GM12878 (cell line): ENCODE data around the gene ZMAT3. TPM values are rescaled to one million over a fixed set of nuclear protein-coding genes. Genes with fewer than 3 reads are reported as not detected.

Experiments used
- BACH1 ChIP-seq: fragments of 450-650 bp; IDR thresholded peaks from 2 replicates; pipeline ENCODE4 v1.6.1; 2017; ENCODE audit warnings: mild to moderate bottlenecking, borderline replicate concordance
- NR2C1 ChIP-seq: fragments of 450-650 bp; IDR thresholded peaks from 2 replicates; pipeline ENCODE4 v1.6.1; 2017; ENCODE audit warnings: antibody characterized with exemption, mild to moderate bottlenecking, moderate library complexity
- RELA ChIP-seq: fragments of 450-650 bp; IDR thresholded peaks from 2 replicates; pipeline ENCODE4 v1.8.0; 2014; ENCODE audit warnings: borderline replicate concordance; ENCODE audit not compliant: partially characterized antibody
- SREBF1 ChIP-seq: IDR thresholded peaks from 2 replicates; pipeline ENCODE4 v1.6.1; 2012; ENCODE audit warnings: mild to moderate bottlenecking, low read length
- ZBED1 ChIP-seq: IDR thresholded peaks from 2 replicates; pipeline ENCODE4 v1.6.1; 2016; ENCODE audit warnings: borderline replicate concordance
- ZNF274 ChIP-seq: IDR thresholded peaks from one replicate; pipeline ENCODE4 v1.8.0; 2011; ENCODE audit not compliant: insufficient read length, insufficient read depth
- polyA plus RNA-seq, 11 experiments: library from polyadenylated mRNA; depleted of rRNA in 4 of 11; unstranded in 6 of 11; stranded (reverse) in 5 of 11; fragments of >200 nt; fragmentation: Nextera tagmentation in 4 of 11; fragmentation: Illumina TruSeq in 1 of 11; extraction: Ambion mirVana in 4 of 11; extraction: Trizol in 1 of 11; gene quantifications; 1 replicate in 1 of 11; 2 replicates in 10 of 11; pipeline versions ENCODE4 v1.2.1 to v1.2.3, GENCODE V29; 2011 to 2016; ENCODE audit warnings: inconsistent platforms in 2 of 11, missing spikeins in 2 of 11, low read depth in 1 of 11
- total RNA-seq, 4 experiments: library from RNA; depleted of rRNA in 3 of 4; stranded (reverse); fragments of >200 nt in 3 of 4; fragmentation: Illumina TruSeq in 1 of 4; extraction: Trizol in 1 of 4; gene quantifications; 2 replicates each; pipeline versions ENCODE4 v1.2.1 to v1.2.3, GENCODE V29; 2013 to 2021
- TF ChIP-seq, protein P1 (sequence below): IDR thresholded peaks from 2 replicates; pipeline ENCODE4 v1.6.1; 2011; ENCODE audit warnings: borderline replicate concordance, low read depth, mild to moderate bottlenecking, moderate library complexity, mixed read lengths, low read length; ENCODE audit not compliant: insufficient read depth; ENCODE audit errors: extremely low read length
- TF ChIP-seq, protein P2 (sequence below): fragments of 450-650 bp; formaldehyde crosslinking; IDR thresholded peaks from 2 replicates; pipeline ENCODE4 v1.4.0; 2020; ENCODE audit warnings: mild to moderate bottlenecking, moderate library complexity
- TF ChIP-seq, protein P3 (sequence below): IDR thresholded peaks from 2 replicates; pipeline ENCODE4 v1.6.1; 2012; ENCODE audit warnings: low read depth, low read length, improper control_type of control experiment

The ZMAT3 gene
- total and polyA plus RNA-seq, 10 of the 15 experiments (the other 5 are each of a cell fraction or from before 2014, with no cell fraction given): 6.2 to 55.9 (median 25.8) TPM

GRCh38 chr3:179068779-179069530 lies 2.7 kb downstream of the ZMAT3 start (continued):
- TF ChIP-seq, protein P1, sequence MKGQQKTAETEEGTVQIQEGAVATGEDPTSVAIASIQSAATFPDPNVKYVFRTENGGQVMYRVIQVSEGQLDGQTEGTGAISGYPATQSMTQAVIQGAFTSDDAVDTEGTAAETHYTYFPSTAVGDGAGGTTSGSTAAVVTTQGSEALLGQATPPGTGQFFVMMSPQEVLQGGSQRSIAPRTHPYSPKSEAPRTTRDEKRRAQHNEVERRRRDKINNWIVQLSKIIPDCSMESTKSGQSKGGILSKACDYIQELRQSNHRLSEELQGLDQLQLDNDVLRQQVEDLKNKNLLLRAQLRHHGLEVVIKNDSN: no peak
- no peak for TF ChIP-seq RELA
- no peak for TF ChIP-seq NR2C1
- no peak for TF ChIP-seq SREBF1
- TF ChIP-seq, protein P2, sequence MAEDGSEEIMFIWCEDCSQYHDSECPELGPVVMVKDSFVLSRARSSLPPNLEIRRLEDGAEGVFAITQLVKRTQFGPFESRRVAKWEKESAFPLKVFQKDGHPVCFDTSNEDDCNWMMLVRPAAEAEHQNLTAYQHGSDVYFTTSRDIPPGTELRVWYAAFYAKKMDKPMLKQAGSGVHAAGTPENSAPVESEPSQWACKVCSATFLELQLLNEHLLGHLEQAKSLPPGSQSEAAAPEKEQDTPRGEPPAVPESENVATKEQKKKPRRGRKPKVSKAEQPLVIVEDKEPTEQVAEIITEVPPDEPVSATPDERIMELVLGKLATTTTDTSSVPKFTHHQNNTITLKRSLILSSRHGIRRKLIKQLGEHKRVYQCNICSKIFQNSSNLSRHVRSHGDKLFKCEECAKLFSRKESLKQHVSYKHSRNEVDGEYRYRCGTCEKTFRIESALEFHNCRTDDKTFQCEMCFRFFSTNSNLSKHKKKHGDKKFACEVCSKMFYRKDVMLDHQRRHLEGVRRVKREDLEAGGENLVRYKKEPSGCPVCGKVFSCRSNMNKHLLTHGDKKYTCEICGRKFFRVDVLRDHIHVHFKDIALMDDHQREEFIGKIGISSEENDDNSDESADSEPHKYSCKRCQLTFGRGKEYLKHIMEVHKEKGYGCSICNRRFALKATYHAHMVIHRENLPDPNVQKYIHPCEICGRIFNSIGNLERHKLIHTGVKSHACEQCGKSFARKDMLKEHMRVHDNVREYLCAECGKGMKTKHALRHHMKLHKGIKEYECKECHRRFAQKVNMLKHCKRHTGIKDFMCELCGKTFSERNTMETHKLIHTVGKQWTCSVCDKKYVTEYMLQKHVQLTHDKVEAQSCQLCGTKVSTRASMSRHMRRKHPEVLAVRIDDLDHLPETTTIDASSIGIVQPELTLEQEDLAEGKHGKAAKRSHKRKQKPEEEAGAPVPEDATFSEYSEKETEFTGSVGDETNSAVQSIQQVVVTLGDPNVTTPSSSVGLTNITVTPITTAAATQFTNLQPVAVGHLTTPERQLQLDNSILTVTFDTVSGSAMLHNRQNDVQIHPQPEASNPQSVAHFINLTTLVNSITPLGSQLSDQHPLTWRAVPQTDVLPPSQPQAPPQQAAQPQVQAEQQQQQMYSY (CRISPR knock-in tag): no peak
- TF ChIP-seq ZNF274: no peak
- TF ChIP-seq, protein P3, sequence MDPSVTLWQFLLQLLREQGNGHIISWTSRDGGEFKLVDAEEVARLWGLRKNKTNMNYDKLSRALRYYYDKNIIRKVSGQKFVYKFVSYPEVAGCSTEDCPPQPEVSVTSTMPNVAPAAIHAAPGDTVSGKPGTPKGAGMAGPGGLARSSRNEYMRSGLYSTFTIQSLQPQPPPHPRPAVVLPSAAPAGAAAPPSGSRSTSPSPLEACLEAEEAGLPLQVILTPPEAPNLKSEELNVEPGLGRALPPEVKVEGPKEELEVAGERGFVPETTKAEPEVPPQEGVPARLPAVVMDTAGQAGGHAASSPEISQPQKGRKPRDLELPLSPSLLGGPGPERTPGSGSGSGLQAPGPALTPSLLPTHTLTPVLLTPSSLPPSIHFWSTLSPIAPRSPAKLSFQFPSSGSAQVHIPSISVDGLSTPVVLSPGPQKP: no peak
- TF ChIP-seq BACH1: no peak
- TF ChIP-seq ZBED1: no peak
- TF ChIP-seq, all 136 proteins: peak for 12
